ENCODE measurements around the gene KCNAB1. TPM values are rescaled to one million over a fixed set of nuclear protein-coding genes. Genes with fewer than 3 reads are reported as not detected.
"Not testable (repeated sequence)": the region's sequence is repeated elsewhere in the genome, so short reads cannot be mapped to it uniquely, and the experiment has no call there.

KCNAB1 gene
- total RNA-seq, 1 experiment from 2014 or later = not detected

DNA sequence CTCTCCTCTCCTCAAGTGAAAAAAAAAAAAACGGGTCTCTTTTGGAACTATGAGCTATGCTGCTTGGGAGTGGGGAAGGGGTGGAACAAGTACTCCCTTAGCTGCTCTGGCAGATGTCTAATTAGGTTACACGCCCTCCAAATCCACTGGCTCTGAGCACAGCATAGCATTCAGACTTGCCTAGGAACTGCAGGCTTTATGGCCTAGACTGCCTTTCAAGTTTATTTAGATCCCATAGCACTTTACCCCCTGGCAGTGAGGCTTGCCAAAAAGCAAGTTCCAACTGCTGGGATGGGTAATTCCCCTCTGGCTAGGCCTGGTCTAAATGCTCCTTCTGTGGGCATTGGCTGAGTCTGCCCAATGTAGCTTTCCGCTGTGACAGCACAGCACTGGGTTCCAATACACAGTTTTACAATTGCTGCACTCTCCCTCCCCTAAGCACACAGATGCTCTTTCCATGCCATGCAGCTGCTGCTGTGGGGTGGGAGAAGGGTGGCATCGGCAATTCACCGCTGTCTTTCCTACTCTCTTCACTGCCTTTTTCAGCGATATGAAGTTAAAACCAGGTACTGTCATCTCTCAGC, 152.8 kb downstream of the KCNAB1 start:
- intact Hi-C loops (cut with micrococcal nuclease; ENCODE audit: unreplicated experiment) = no loop called here
- no peaks in the 10 kb centered on the region for H3K27me3 ChIP-seq (replicated peaks; ENCODE audit: insufficient read depth, low read depth, low read length, poor library complexity)
- H3K27ac ChIP-seq (ENCODE audit: low read depth, low read length, poor library complexity, severe bottlenecking) = no peak overlapping the region
- ChIA-PET POLR2A (ENCODE audit: low non-redundant PET) (no interaction called here), CTCF (interaction anchor here (0.6 kb wide), 1 partner anchor 229 kb away, joined by 7 read pairs; no protein-coding TSS in a partner anchor)
- no peak for DNase-seq (ENCODE audit: low spot score)
- H3K9me3 ChIP-seq (ENCODE audit: low read depth, low read length, poor library complexity, severe bottlenecking) = no peaks in the 10 kb centered on the region
- TF ChIP-seq, protein P1, sequence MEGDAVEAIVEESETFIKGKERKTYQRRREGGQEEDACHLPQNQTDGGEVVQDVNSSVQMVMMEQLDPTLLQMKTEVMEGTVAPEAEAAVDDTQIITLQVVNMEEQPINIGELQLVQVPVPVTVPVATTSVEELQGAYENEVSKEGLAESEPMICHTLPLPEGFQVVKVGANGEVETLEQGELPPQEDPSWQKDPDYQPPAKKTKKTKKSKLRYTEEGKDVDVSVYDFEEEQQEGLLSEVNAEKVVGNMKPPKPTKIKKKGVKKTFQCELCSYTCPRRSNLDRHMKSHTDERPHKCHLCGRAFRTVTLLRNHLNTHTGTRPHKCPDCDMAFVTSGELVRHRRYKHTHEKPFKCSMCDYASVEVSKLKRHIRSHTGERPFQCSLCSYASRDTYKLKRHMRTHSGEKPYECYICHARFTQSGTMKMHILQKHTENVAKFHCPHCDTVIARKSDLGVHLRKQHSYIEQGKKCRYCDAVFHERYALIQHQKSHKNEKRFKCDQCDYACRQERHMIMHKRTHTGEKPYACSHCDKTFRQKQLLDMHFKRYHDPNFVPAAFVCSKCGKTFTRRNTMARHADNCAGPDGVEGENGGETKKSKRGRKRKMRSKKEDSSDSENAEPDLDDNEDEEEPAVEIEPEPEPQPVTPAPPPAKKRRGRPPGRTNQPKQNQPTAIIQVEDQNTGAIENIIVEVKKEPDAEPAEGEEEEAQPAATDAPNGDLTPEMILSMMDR (conservative IDR thresholded peaks at IDR 0.05; ENCODE audit: low read depth, low read length) = no peak
- no peak for TF ChIP-seq EZH2 (IDR thresholded peaks at IDR 0.05; ENCODE audit: borderline replicate concordance, low read depth, low read length, poor library complexity, severe bottlenecking)
- BruUV-seq (replicated peaks) = no TSS peak
- H3K36me3 ChIP-seq (ENCODE audit: insufficient read depth, low read length, poor library complexity, severe bottlenecking) = no peaks in the 10 kb centered on the region
- no peaks in the 10 kb centered on the region for H3K4me1 ChIP-seq (ENCODE audit: insufficient read depth, low read length, poor library complexity, severe bottlenecking)
- no peak overlapping the region for H3K4me3 ChIP-seq (ENCODE audit: low read depth, low read length, poor library complexity, severe bottlenecking)

DNA sequence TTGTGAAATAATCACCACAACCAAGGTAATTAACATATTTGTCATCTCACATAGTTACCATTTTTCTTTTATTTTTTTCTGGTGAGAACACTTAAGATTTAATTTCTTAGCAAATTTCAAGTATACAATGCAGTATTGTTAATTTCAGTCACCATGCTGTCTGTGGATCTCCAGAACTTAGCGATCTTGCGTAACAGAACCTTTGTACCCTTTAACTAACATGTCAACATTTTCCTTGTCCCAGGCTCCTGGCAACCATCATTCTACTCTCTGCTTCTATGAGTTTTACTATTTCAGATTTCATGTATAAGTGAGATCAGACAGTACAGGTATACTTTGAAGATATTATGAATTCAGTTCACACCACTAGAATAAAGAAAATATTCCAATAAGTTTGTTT, 154.4 kb downstream of the KCNAB1 start:
- CTCF ChIA-PET = no interaction called here
- intact Hi-C loops (cut with micrococcal nuclease; ENCODE audit: unreplicated experiment) = no loop called here
- BruUV-seq (replicated peaks) = no TSS peak

DNA sequence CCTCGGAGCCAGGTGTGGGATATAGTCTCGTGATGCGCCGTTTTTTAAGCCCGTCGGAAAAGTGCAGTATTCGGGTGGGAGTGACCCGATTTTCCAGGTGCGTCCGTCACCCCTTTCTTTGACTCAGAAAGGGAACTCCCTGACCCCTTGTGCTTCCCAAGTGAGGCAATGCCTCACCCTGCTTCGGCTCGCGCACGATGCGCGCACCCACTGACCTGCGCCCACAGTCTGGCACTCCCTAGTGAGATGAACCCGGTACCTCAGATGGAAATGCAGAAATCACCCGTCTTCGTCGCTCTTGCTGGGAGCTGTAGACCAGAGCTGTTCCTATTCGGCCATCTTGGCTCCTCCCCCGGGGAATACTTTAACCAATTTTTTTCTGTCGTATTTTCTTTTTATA, 164.3 kb downstream of the KCNAB1 start:
- DNase-seq (ENCODE audit: low spot score); BruUV-seq (replicated peaks); intact Hi-C loops (cut with micrococcal nuclease; ENCODE audit: unreplicated experiment); H3K4me1 ChIP-seq (ENCODE audit: insufficient read depth, low read length, poor library complexity, severe bottlenecking); H3K9me3 ChIP-seq (ENCODE audit: low read depth, low read length, poor library complexity, severe bottlenecking); POLR2A ChIA-PET (ENCODE audit: low non-redundant PET); H3K36me3 ChIP-seq (ENCODE audit: insufficient read depth, low read length, poor library complexity, severe bottlenecking); CTCF ChIA-PET; H3K4me3 ChIP-seq (ENCODE audit: low read depth, low read length, poor library complexity, severe bottlenecking); H3K27ac ChIP-seq (ENCODE audit: low read depth, low read length, poor library complexity, severe bottlenecking): not testable (repeated sequence)
- peaks cover 10% of the 10 kb centered on the region for H3K27me3 ChIP-seq (replicated peaks; ENCODE audit: insufficient read depth, low read depth, low read length, poor library complexity)

More for the DNA sequence above, 154.4 kb downstream of the KCNAB1 start:
- H3K4me3 ChIP-seq (ENCODE audit: low read depth, low read length, poor library complexity, severe bottlenecking) = no peak overlapping the region
- H3K9me3 ChIP-seq (ENCODE audit: low read depth, low read length, poor library complexity, severe bottlenecking) = no peaks in the 10 kb centered on the region
- no peak for TF ChIP-seq EZH2 (IDR thresholded peaks at IDR 0.05; ENCODE audit: borderline replicate concordance, low read depth, low read length, poor library complexity, severe bottlenecking)
- TF ChIP-seq, protein P1 (conservative IDR thresholded peaks at IDR 0.05; ENCODE audit: low read depth, low read length) = no peak
- no peak for DNase-seq (ENCODE audit: low spot score)
- no peaks in the 10 kb centered on the region for H3K27me3 ChIP-seq (replicated peaks; ENCODE audit: insufficient read depth, low read depth, low read length, poor library complexity)
- H3K4me1 ChIP-seq (ENCODE audit: insufficient read depth, low read length, poor library complexity, severe bottlenecking) = no peaks in the 10 kb centered on the region
- no peaks in the 10 kb centered on the region for H3K36me3 ChIP-seq (ENCODE audit: insufficient read depth, low read length, poor library complexity, severe bottlenecking)
- H3K27ac ChIP-seq (ENCODE audit: low read depth, low read length, poor library complexity, severe bottlenecking) = no peak overlapping the region
- POLR2A ChIA-PET (ENCODE audit: low non-redundant PET) = no interaction called here

DNA sequence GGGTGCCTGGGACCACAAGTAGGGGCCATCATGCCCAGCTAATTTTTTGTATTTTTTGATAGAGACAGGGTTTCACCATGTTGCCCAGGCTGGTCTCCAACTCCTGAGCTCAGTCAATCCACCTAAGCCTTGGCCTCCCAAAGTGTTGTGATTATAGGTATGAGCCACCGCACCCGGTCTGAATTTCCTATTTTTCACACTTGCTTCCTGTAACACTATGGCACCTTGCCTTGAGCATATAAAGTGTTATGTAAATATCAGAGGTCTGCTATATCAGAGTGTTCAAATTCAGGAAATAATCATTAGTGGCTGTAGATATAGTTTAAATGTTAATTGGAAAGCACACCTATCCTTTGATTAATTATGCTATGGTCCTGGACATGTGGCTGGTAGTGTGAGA, 165.2 kb downstream of the KCNAB1 start:
- Histone ChIP-seq H3K4me3 (ENCODE audit: low read depth, low read length, poor library complexity, severe bottlenecking) (no peak overlapping the region), H3K27me3 (replicated peaks; ENCODE audit: insufficient read depth, low read depth, low read length, poor library complexity) (peaks cover 20% of the 10 kb centered on the region), H3K4me1 (ENCODE audit: insufficient read depth, low read length, poor library complexity, severe bottlenecking) (no peaks in the 10 kb centered on the region), H3K36me3 (ENCODE audit: insufficient read depth, low read length, poor library complexity, severe bottlenecking) (no peaks in the 10 kb centered on the region), H3K27ac (ENCODE audit: low read depth, low read length, poor library complexity, severe bottlenecking) (no peak overlapping the region), H3K9me3 (ENCODE audit: low read depth, low read length, poor library complexity, severe bottlenecking) (no peaks in the 10 kb centered on the region)
- intact Hi-C loops (cut with micrococcal nuclease; ENCODE audit: unreplicated experiment) = no loop called here
- POLR2A ChIA-PET (ENCODE audit: low non-redundant PET) = no interaction called here
- no TSS peak for BruUV-seq (replicated peaks)
- no peak for DNase-seq (ENCODE audit: low spot score)
- CTCF ChIA-PET = no interaction called here
- no peak for TF ChIP-seq EZH2 (IDR thresholded peaks at IDR 0.05; ENCODE audit: borderline replicate concordance, low read depth, low read length, poor library complexity, severe bottlenecking)
- TF ChIP-seq, protein P1 (conservative IDR thresholded peaks at IDR 0.05; ENCODE audit: low read depth, low read length) = no peak
